ENCODE results near the gene SIRT7. TPM values are rescaled to one million over a fixed set of nuclear protein-coding genes. Genes with fewer than 3 reads are reported as not detected.

SIRT7 gene
- total RNA-seq, 1 donor from 2014 or later: 30.4 TPM

DNA sequence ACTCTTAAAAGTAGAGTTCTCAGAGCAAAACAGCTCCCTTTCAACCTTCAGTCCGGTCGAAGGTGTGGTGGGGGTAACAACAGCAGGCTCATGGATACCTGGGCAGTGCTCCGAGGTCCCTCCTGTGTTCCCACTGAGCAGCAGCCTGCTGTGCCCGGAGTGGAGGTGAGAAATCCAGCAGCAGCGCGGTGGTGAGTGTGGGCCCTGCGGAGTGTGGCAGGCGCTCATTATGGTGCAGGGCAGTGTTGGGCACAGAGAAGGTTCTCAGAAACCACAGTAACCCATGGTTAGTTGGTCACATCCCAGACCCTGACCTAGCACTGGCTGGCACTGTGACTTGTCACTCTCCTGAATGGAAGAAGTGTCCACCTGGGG, 52.6 kb downstream of the SIRT7 start:
- DNase-seq (ENCODE audit: low spot score): no peak

DNA sequence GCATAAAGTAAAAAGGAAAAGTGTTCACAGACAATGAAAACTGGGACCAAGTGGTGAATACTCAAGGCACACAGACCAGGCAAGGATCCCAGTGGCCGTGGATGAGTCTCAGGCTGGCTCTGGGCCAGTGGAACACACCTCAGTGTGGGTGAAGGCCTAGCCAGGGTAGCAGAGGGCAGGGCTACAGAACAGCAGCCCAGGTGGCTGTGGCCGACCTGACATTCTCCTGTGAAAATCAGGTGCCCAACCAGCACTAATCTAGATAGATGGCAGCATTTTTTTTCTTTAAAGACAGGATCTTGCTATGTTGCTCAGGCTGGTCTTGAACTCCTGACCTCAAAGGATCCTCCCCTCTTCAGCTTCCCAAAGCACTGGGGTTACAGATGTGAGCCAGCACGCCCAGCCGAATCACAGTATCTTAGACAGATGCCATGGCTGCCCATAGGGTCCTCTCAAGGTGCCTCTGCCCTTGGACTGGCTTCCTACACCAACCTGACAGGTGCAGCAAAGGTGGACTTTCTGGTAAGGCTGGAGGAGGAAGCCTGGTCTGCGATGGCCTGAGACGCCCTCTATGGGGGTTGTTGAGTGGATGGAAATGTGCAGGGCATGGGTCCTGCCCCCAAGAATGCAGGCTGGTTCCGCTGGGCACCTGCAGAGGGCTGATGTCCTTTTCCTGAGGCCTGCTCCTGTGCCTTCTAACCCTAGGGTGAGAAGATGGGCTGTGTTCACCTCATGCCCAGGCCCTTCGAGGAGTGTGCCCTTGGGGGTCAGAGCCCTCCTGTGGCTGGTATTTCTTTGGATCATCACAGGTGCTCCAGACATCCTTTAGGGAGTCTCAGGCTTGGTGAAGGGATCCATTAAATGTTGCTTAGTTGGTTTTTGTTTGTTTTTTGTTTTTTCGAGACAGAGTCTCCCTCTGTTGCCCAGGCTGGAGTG, 53.9 kb downstream of the SIRT7 start:
- DNase-seq (ENCODE audit: low spot score): no peak

DNA sequence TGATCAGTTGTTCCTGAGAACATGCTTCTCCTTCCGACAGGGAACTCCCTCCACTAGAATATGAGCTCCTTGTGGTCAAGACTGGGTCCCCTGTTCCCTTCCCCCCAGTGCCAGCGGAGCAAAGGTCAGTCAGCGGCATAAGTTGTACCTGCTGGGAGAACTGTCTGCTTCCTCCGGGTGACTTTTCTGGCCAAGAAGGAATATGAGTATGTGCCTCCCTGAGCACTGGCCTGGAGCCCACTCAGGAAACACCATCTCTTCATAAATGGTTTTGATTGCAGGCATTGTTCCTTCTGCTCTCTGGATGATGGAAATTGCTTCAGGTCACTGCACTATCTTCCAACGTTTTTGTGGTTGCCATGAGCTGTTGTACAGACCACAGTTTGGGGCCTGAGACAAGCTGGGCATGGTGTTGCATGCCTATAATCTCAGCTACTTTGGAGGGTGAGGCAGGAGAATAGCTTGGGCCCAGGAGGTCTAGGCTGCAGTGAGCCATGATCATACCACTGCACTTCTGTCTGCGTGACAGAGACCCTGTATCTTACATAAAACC, 54.8 kb downstream of the SIRT7 start:
- DNase-seq (ENCODE audit: low spot score): no peak

Other genes with a start within 250 kb of the SIRT7 start
- 35.5 TPM for gene ARL16, start 234.4 kb downstream of the SIRT7 start, total RNA-seq
- gene HGS, start 234.2 kb downstream of the SIRT7 start, total RNA-seq: 101 TPM
- 59.8 TPM for gene MRPL12, start 214.8 kb downstream of the SIRT7 start, total RNA-seq
- 33.1 TPM for gene SLC25A10, start 205.9 kb downstream of the SIRT7 start, total RNA-seq
- not detected for gene GCGR, start 114.0 kb downstream of the SIRT7 start, total RNA-seq
- 73.6 TPM for gene MCRIP1, start 84.9 kb downstream of the SIRT7 start, total RNA-seq
- gene PPP1R27, start 83.1 kb downstream of the SIRT7 start, total RNA-seq: not detected
- gene P4HB, start 57.6 kb downstream of the SIRT7 start, total RNA-seq: 665 TPM
- gene ARHGDIA, start 46.8 kb downstream of the SIRT7 start, total RNA-seq: 498 TPM
- 64.2 TPM for gene ALYREF, start 26.6 kb downstream of the SIRT7 start, total RNA-seq
- 70.3 TPM for gene ANAPC11, start 26.5 kb downstream of the SIRT7 start, total RNA-seq
- gene NPB, start 15.9 kb downstream of the SIRT7 start, total RNA-seq: 0.29 TPM
- 58.9 TPM for gene PCYT2, start 6.8 kb downstream of the SIRT7 start, total RNA-seq
- 14.1 TPM for gene MAFG, start 9.6 kb upstream of the SIRT7 start, total RNA-seq
- gene PYCR1, start 19.1 kb upstream of the SIRT7 start, total RNA-seq: 63.9 TPM
- not detected for gene MYADML2, start 29.1 kb upstream of the SIRT7 start, total RNA-seq
- gene NOTUM, start 43.0 kb upstream of the SIRT7 start, total RNA-seq: 4.0 TPM
- gene ASPSCR1, start 59.5 kb upstream of the SIRT7 start, total RNA-seq: 52.4 TPM
- 58.5 TPM for gene CENPX, start 104.7 kb upstream of the SIRT7 start, total RNA-seq
- 11.0 TPM for gene LRRC45, start 105.1 kb upstream of the SIRT7 start, total RNA-seq
- gene RAC3, start 113.5 kb upstream of the SIRT7 start, total RNA-seq: 5.0 TPM
- 176 TPM for gene DCXR, start 119.5 kb upstream of the SIRT7 start, total RNA-seq
- gene RFNG, start 133.6 kb upstream of the SIRT7 start, total RNA-seq: 30.0 TPM
- 91.2 TPM for gene GPS1, start 133.7 kb upstream of the SIRT7 start, total RNA-seq
- 158 TPM for gene DUS1L, start 147.6 kb upstream of the SIRT7 start, total RNA-seq
- 165 TPM for gene FASN, start 180.1 kb upstream of the SIRT7 start, total RNA-seq